A673 (cell line): Measurements from ENCODE around the gene MAGEF1. TPM values are rescaled to one million over a fixed set of nuclear protein-coding genes. Genes with fewer than 3 reads are reported as not detected.

Experiments
- BruUV-seq: library from RNA; stranded (reverse); fragments of 400-500 nt; replicated peaks from 2 replicates; lab custom pipeline; 2021; lab: Mats Ljungman, UMichigan
- CTCF ChIA-PET: fragments of 300-600 bp; sonication (Branson Sonifier 250); formaldehyde crosslinking; loops from one replicate; lab custom pipeline; 2022; ENCODE audit warnings: antibody characterized with exemption; lab: Charles Lee
- POLR2A ChIA-PET: fragments of 300-600 bp; sonication (Branson Sonifier 250); formaldehyde crosslinking; loops from one replicate; lab custom pipeline; 2022; ENCODE audit warnings: antibody characterized with exemption; ENCODE audit not compliant: low non-redundant PET; lab: Charles Lee
- DNase-seq: peaks from one replicate; pipeline ENCODE4 v3.0.0-alpha.2; 2015; ENCODE audit warnings: low spot score
- H3K27ac ChIP-seq: fragments of 200-600 bp; sonication (generic); 2 replicates; pipeline ENCODE4 v1.5.1; 2016; ENCODE audit warnings: mixed run types, low read depth, mild to moderate bottlenecking, mixed read lengths, antibody characterized with exemption, low read length; ENCODE audit not compliant: poor library complexity, severe bottlenecking
- H3K27me3 ChIP-seq: fragments of 200-600 bp; sonication (generic); replicated peaks from 2 replicates; pipeline ENCODE4 v1.6.1; 2017; ENCODE audit warnings: mixed run types, low read depth, mild to moderate bottlenecking, mixed read lengths, antibody characterized with exemption, low read length; ENCODE audit not compliant: insufficient read depth, poor library complexity
- H3K36me3 ChIP-seq: fragments of 200-600 bp; sonication (generic); 2 replicates; pipeline ENCODE4 v1.6.1; 2016; ENCODE audit warnings: mixed run types, mild to moderate bottlenecking, mixed read lengths, antibody characterized with exemption, low read length; ENCODE audit not compliant: insufficient read depth, poor library complexity, severe bottlenecking
- H3K4me1 ChIP-seq: fragments of 200-600 bp; sonication (generic); 2 replicates; pipeline ENCODE4 v1.6.1; 2017; ENCODE audit warnings: mixed run types, mild to moderate bottlenecking, mixed read lengths, antibody characterized with exemption, low read length; ENCODE audit not compliant: insufficient read depth, poor library complexity, severe bottlenecking
- H3K4me3 ChIP-seq: fragments of 200-600 bp; sonication (generic); 2 replicates; pipeline ENCODE4 v1.5.1; 2016; ENCODE audit warnings: low read depth, mixed run types, mild to moderate bottlenecking, mixed read lengths, low read length; ENCODE audit not compliant: poor library complexity, severe bottlenecking
- H3K9me3 ChIP-seq: fragments of 200-600 bp; sonication (generic); 2 replicates; pipeline ENCODE4 v1.6.1; 2016; ENCODE audit warnings: mixed run types, low read depth, mild to moderate bottlenecking, mixed read lengths, antibody characterized with exemption, low read length; ENCODE audit not compliant: poor library complexity, severe bottlenecking
- CTCF ChIP-seq: fragments of 300-800, 200-600 bp; sonication (generic); conservative IDR thresholded peaks from 2 replicates; pipeline ENCODE4 v1.5.1; 2017; ENCODE audit warnings: low read depth, mild to moderate bottlenecking, antibody characterized with exemption, low read length, moderate library complexity, mixed read lengths
- EZH2 ChIP-seq: fragments of 200-600 bp; sonication (generic); IDR thresholded peaks from 2 replicates; pipeline ENCODE4 v1.6.1; 2017; ENCODE audit warnings: borderline replicate concordance, low read depth, mild to moderate bottlenecking, mixed read lengths, antibody characterized with exemption, low read length; ENCODE audit not compliant: poor library complexity, severe bottlenecking
- intact Hi-C: fragments of 100-400 bp; cut with micrococcal nuclease; formaldehyde crosslinking; loops from one replicate; pipeline ENCODE4 v1.10.0; 2022; ENCODE audit not compliant: unreplicated experiment
- total RNA-seq: library from RNA; stranded (reverse); gene quantifications from 2 replicates; pipeline ENCODE4 v1.2.3, GENCODE V29; 2021

The MAGEF1 gene
- total RNA-seq, 1 experiment from 2014 or later: 47.6 TPM

DNA sequence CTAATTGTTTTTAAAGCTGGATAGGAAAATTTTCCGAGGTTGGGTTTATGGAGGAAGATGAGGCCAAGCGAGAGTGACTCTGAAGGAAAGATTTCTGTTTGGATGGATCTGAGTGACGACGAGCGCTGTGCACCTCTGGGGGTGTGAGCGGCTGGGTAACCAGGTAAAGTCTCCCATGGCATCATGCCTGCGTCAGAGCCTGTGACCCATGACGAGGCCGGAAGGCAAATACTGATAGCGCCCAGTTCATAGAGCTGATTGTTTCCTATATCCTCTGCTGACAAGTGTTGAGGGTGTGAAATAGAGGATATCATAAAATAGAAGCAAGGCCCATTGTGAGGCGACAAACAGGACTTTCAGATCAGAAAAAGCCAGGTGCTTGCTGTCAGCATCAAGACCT is 33.7 kb upstream of the MAGEF1 start:
- no peaks in the 10 kb centered on the region for H3K36me3 ChIP-seq
- H3K4me1 ChIP-seq: peaks cover 10% of the 10 kb centered on the region
- no peaks in the 10 kb centered on the region for H3K9me3 ChIP-seq
- CTCF ChIA-PET: no interaction called here
- H3K27me3 ChIP-seq: no peaks in the 10 kb centered on the region
- intact Hi-C loops: no loop called here
- H3K4me3 ChIP-seq: no peak overlapping the region
- no peak for TF ChIP-seq EZH2
- no peak for TF ChIP-seq CTCF
- BruUV-seq: no TSS peak
- DNase-seq: no peak
- no peak overlapping the region for H3K27ac ChIP-seq
- POLR2A ChIA-PET: no interaction called here

- no peak for TF ChIP-seq CTCF
- no peak for TF ChIP-seq EZH2
- Histone ChIP-seq H3K4me3 (no peak overlapping the region), H3K4me1 (peaks cover 17% of the 10 kb centered on the region), H3K27ac (no peak overlapping the region), H3K36me3 (no peaks in the 10 kb centered on the region), H3K27me3 (no peaks in the 10 kb centered on the region), H3K9me3 (no peaks in the 10 kb centered on the region)
- POLR2A ChIA-PET: no interaction called here
- intact Hi-C loops: no loop called here
- DNase-seq: no peak
- no TSS peak for BruUV-seq
- CTCF ChIA-PET: no interaction called here
Measured at GRCh38 chr3:184743248-184743647, 31.4 kb upstream of the MAGEF1 start.

- BruUV-seq: no TSS peak
- TF ChIP-seq EZH2 (no peak), CTCF (no peak)
- ChIA-PET POLR2A (no interaction called here), CTCF (interaction anchor here (0.6 kb wide), 1 partner anchor 605 kb away, joined by 3 read pairs; no protein-coding TSS in a partner anchor)
- Histone ChIP-seq H3K9me3 (no peaks in the 10 kb centered on the region), H3K27me3 (no peaks in the 10 kb centered on the region), H3K36me3 (no peaks in the 10 kb centered on the region), H3K4me3 (no peak overlapping the region), H3K27ac (no peak overlapping the region), H3K4me1 (peaks cover 22% of the 10 kb centered on the region)
- intact Hi-C loops: no loop called here
- no peak for DNase-seq
Measured at GRCh38 chr3:184742676-184743135, 30.8 kb upstream of the MAGEF1 start.
